Right lobe of liver (tissue), 6 donors: ENCODE data around the gene DDX19B. TPM values are rescaled to one million over a fixed set of nuclear protein-coding genes. Genes with fewer than 3 reads are reported as not detected.

Experiments used
- ATAC-seq, 4 donors: fragments of 200-7000 bp; cut with Tn5 transposase; one replicate each; pipeline ENCODE4 v1.9.1; 2020; ENCODE audit warnings: mild to moderate bottlenecking in 4 of 4, moderate library complexity in 4 of 4
- DNase-seq, 3 donors: peaks; one replicate each; pipeline ENCODE4 v3.0.0-alpha.2; 2020
- H3K27ac ChIP-seq, 3 donors: fragments of 200-600 bp; one replicate each; pipeline ENCODE4 v1.8.0; 2022
- H3K27me3 ChIP-seq, 2 donors: fragments of 200-600 bp; one replicate each; pipeline ENCODE4 v1.8.0; 2022
- H3K36me3 ChIP-seq, 4 donors: fragments of 200-600 bp; sonication (generic) in 1 of 4; one replicate each; pipeline versions ENCODE4 v1.5.1 to v1.8.0; 2017 to 2022; ENCODE audit warnings: control low read depth in 1 of 4
- H3K4me1 ChIP-seq, 4 donors: fragments of 200-600 bp; sonication (generic) in 1 of 4; one replicate each; pipeline versions ENCODE4 v1.5.1 to v1.8.0; 2017 to 2022; ENCODE audit warnings: control low read depth in 1 of 4
- H3K4me3 ChIP-seq, 3 donors: fragments of 200-600 bp; one replicate each; pipeline ENCODE4 v1.8.0; 2022
- H3K9me3 ChIP-seq, 4 donors: fragments of 200-600 bp; sonication (generic) in 1 of 4; one replicate each; pipeline versions ENCODE4 v1.5.1 to v1.8.0; 2017 to 2022; ENCODE audit warnings: control low read depth in 1 of 4
- CTCF ChIP-seq, 4 donors: fragments of 200-600 bp in 3 of 4; fragments of 450-650 bp in 1 of 4; IDR thresholded peaks; one replicate each; pipeline versions ENCODE4 v1.5.1 to v1.8.0; 2016 to 2022; ENCODE audit warnings: antibody characterized with exemption in 4 of 4, mild to moderate bottlenecking in 2 of 4
- POLR2A ChIP-seq: fragments of 450-650 bp; IDR thresholded peaks from one replicate; pipeline ENCODE4 v1.6.1; 2017; ENCODE audit warnings: antibody characterized with exemption, mild to moderate bottlenecking
- WGBS: methylation state at CpG from one replicate; pipeline ENCODE4 v1.1.6; 2018; ENCODE audit warnings: low coverage, low lambda C conversion rate; ENCODE audit not compliant: insufficient coverage; ENCODE audit errors: missing lambda C conversion rate; 5-methylcytosine and 5-hydroxymethylcytosine counted together
- intact Hi-C, 2 donors: fragments of 100-400 bp; cut with DNase I; formaldehyde crosslinking; loops; one replicate each; pipeline versions ENCODE4 v1.11.2 to v1.14.1; 2022
- small RNA-seq, 2 experiments: library from RNA; depleted of rRNA; stranded (forward); fragments of <200 nt; gene quantifications; one replicate each; pipeline ENCODE3, GENCODE V24; 2016
- total RNA-seq, 6 experiments: library from RNA; depleted of rRNA in 2 of 6; stranded (reverse); fragments of >200 nt in 2 of 6; fragmentation: NEBNext Ultra II Directional in 3 of 6; extraction: Animal tissue kit (Norgen Biotek cat#: 25700) in 3 of 6; gene quantifications; one replicate each; pipeline versions ENCODE4 v1.1.0 to v1.2.4, GENCODE V29; 2016 to 2023
- donor health status: DM: no; HTN: yes; CAD: no.
- donor health status: DM: no; HTN: no; CAD: no.
- donor health status: DM: no; HTN: no; CAD: no.
- donor health status: DM: no; HTN: yes; CAD: no.
- donor health status: DM: no; HTN: yes; CAD: no.

Gene DDX19B
- total RNA-seq, 6 experiments from 2014 or later: 15.2 to 32.3 (median 20.0) TPM

- intact Hi-C loops: no loop called here
- Histone ChIP-seq H3K36me3 (peaks cover 0 to 8% (median 4%) of the 10 kb centered on the region in 4 donors), H3K4me1 (peaks cover 0 to 9% (median 0%) of the 10 kb centered on the region in 4 donors), H3K27ac (peak overlapping the region; percentile 47 to 63 (median 60)), H3K4me3 (peak overlapping the region; percentile 63 to 72 (median 70)), H3K9me3 (no peaks in the 10 kb centered on the region), H3K27me3 (no peaks in the 10 kb centered on the region)
- DNase-seq: peak; percentile 51 to 64 (median 59)
- WGBS: 2% methylated on average over 4 of the region's 31 CpGs
- TF ChIP-seq CTCF (IDR thresholded peaks at IDR 0.05) (no peak), POLR2A (no peak)
- peak; percentile 20 to 49 (median 33) for ATAC-seq
These were observed 81.4 kb downstream of the DDX19B start for GRCh38 chr16:70380248-70380918.

GRCh38 chr16:70380919-70381603 is 82.1 kb downstream of the DDX19B start:
- DNase-seq: peak; percentile 95 to 97 (median 97)
- Histone ChIP-seq H3K27me3 (no peaks in the 10 kb centered on the region), H3K4me1 (peaks cover 0 to 9% (median 0%) of the 10 kb centered on the region in 4 donors), H3K36me3 (peaks cover 0 to 7% (median 2%) of the 10 kb centered on the region in 4 donors), H3K4me3 (peak overlapping the region; percentile 63 to 72 (median 70)), H3K27ac (peak overlapping the region; percentile 47 to 63 (median 60)), H3K9me3 (no peaks in the 10 kb centered on the region)
- peak; percentile 93 to 97 (median 94) for ATAC-seq
- 0% methylated on average over 11 of the region's 52 CpGs for WGBS
- TF ChIP-seq CTCF (IDR thresholded peaks at IDR 0.05): peak in 2 of 4 donors; percentile 16 to 26
- TF ChIP-seq POLR2A: peak; percentile 85
- intact Hi-C loops: no loop called here

GRCh38 chr16:70381604-70382342 is 82.8 kb downstream of the DDX19B start:
- no peak for TF ChIP-seq POLR2A
- no peak for DNase-seq
- peaks cover 0 to 2% (median under 1%) of the 10 kb centered on the region in 4 donors for H3K36me3 ChIP-seq
- H3K4me1 ChIP-seq: peaks cover 0 to 9% (median 0%) of the 10 kb centered on the region in 4 donors
- H3K27me3 ChIP-seq: no peaks in the 10 kb centered on the region
- 34% methylated on average over 14 of the region's 47 CpGs for WGBS
- peak overlapping the region; percentile 63 to 72 (median 70) for H3K4me3 ChIP-seq
- peak overlapping the region in 1 of 3 donors; percentile 21 for H3K27ac ChIP-seq
- no peaks in the 10 kb centered on the region for H3K9me3 ChIP-seq
- peak in 1 of 4 donors; percentile 35 for ATAC-seq
- intact Hi-C loops: no loop called here

GRCh38 chr16:70383421-70383960 is 84.5 kb downstream of the DDX19B start:
- 100% methylated on average over 3 of the region's 6 CpGs for WGBS
- Histone ChIP-seq H3K4me1 (peaks cover 0 to 9% (median 0%) of the 10 kb centered on the region in 4 donors), H3K4me3 (no peak overlapping the region), H3K27ac (no peak overlapping the region), H3K9me3 (no peaks in the 10 kb centered on the region), H3K27me3 (no peaks in the 10 kb centered on the region), H3K36me3 (peaks cover 0 to 14% (median 0%) of the 10 kb centered on the region in 4 donors)
- no peak for ATAC-seq
- no peak for DNase-seq
- intact Hi-C loops: no loop called here
- no peak for TF ChIP-seq POLR2A
- TF ChIP-seq CTCF (IDR thresholded peaks at IDR 0.05): no peak

Small RNA genes lying within 50 kb of the gene (small RNA-seq; reads per million reads assigned to genes)
- 0 reads per million in 2 experiments for gene RN7SL279P

Other genes with a start within 250 kb of the DDX19B start
- 10 to 100 TPM in 1 of 6 experiments, 1 to 10 TPM in 5; 6.5 to 10.1 (median 8.3) TPM for gene PDPR, start 184.9 kb upstream of the DDX19B start, total RNA-seq
- gene CLEC18C, start 125.4 kb upstream of the DDX19B start, total RNA-seq: under 1 TPM in 4 of 6 experiments, not detected in 2; 0.10 to 0.56 (median 0.47) TPM
- 10 to 100 TPM in 3 of 6 experiments, 1 to 10 TPM in 3; 6.1 to 13.1 (median 10.2) TPM for gene EXOSC6, start 47.2 kb upstream of the DDX19B start, total RNA-seq
- 10 to 100 TPM; 74.2 to 91.8 (median 80.7) TPM for gene AARS1, start 9.7 kb upstream of the DDX19B start, total RNA-seq
- 10 to 100 TPM; 14.0 to 30.0 (median 18.1) TPM for gene DDX19A, start 47.7 kb downstream of the DDX19B start, total RNA-seq
- gene ST3GAL2, start 139.9 kb downstream of the DDX19B start, total RNA-seq: 10 to 100 TPM; 10.4 to 16.7 (median 14.5) TPM
- gene FCSK, start 155.4 kb downstream of the DDX19B start, total RNA-seq: 10 to 100 TPM; 10.9 to 16.7 (median 13.4) TPM
- gene COG4, start 224.4 kb downstream of the DDX19B start, total RNA-seq: 10 to 100 TPM; 24.5 to 32.9 (median 30.7) TPM
- 100 to 1,000 TPM in 1 of 6 experiments, 10 to 100 TPM in 5; 51.4 to 110 (median 90.7) TPM for gene SF3B3, start 224.6 kb downstream of the DDX19B start, total RNA-seq